ENCODE results near the gene SLC25A26. TPM values are rescaled to one million over a fixed set of nuclear protein-coding genes. Genes with fewer than 3 reads are reported as not detected.

SLC25A26 gene
- total RNA-seq, 1 experiment from 2014 or later, result 23.8 TPM

DNA sequence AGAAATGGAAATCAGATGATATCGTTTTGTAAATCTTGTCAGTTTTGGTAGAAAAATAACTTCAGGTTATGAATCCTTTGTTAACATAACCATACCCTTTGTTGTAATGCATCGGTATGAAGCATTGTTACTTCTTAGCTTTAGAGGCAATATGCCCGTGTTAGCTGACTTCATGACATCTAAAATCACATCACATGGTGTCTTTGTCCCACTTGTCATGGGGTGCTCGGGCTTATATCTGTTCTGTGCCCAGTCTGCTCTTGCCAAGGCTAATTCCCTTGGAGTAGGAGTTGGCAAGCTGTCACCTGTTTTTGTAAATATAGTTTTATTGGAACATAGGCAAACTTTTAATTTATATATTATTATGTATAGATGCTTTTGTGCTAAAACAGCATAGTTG lies 39.6 kb downstream of the SLC25A26 start:
- Histone ChIP-seq H3K4me3 (replicated peaks in 1 of 2; ENCODE audit: low read depth in 1 of 2, low read length in 2 of 2) (no peak overlapping the region), H3K9me3 (ENCODE audit: control insufficient read depth in 1 of 2, insufficient read depth in 1 of 2, low read depth in 1 of 2, low read length in 2 of 2) (no peaks in the 10 kb centered on the region), H3K9me2 (ENCODE audit: insufficient read depth) (no peaks in the 10 kb centered on the region), H3K36me3 (ENCODE audit: control insufficient read depth in 1 of 2, insufficient read depth in 2 of 2, low read length in 2 of 2) (no peaks in the 10 kb centered on the region), H4K20me1 (ENCODE audit: insufficient read depth) (no peaks in the 10 kb centered on the region), H2AFZ (ENCODE audit: low read depth, low read length, poor library complexity, severe bottlenecking) (no peak overlapping the region), H3K4me1 (ENCODE audit: control insufficient read depth in 1 of 2, insufficient read depth in 2 of 2, low read length in 2 of 2) (0 out of 4 replicates have a peak, but pooled peaks cover 0 to 3% of the 10 kb centered on the region in 2 experiments), H3K27ac (ENCODE audit: low read depth, low read length) (no peak overlapping the region), H3K4me2 (ENCODE audit: low read length) (no peak overlapping the region), H3K79me2 (ENCODE audit: insufficient read depth, low read length) (0 out of 2 replicates have a peak, but pooled peaks cover 6% of the 10 kb centered on the region), H3K27me3 (ENCODE audit: insufficient read depth, low read length) (no peaks in the 10 kb centered on the region), H3K9ac (ENCODE audit: low read length) (no peak overlapping the region)
- ChIA-PET CTCF (no interaction called here), POLR2A (no interaction called here), RAD21 (ENCODE audit: low non-redundant PET in 1 of 2, low total read pairs in 2 of 2, uncharacterized antibody in 2 of 2, unreplicated experiment in 2 of 2) (no interaction called here)
- ATAC-seq (no peak), DNase-seq (ENCODE audit: low read depth, low spot score) (no peak)
- intact Hi-C loops (cut with micrococcal nuclease), result no loop called here
- TF ChIP-seq EZH2phosphoT487 (IDR thresholded peaks at IDR 0.05; ENCODE audit: borderline replicate concordance) (no peak), CBX3 (IDR thresholded peaks at IDR 0.05; ENCODE audit: low read depth) (no peak), ZNF274 (IDR thresholded peaks at IDR 0.05; ENCODE audit: low read depth, low read length) (no peak), ZFX (IDR thresholded peaks at IDR 0.05) (no peak), JUND (IDR thresholded peaks at IDR 0.05) (no peak), TCF7L2 (IDR thresholded peaks at IDR 0.05; ENCODE audit: borderline replicate concordance, extremely low read depth, insufficient read depth, insufficient read length) (no peak), ELF1 (IDR thresholded peaks at IDR 0.05; ENCODE audit: borderline replicate concordance, low read depth) (no peak), SP1 (IDR thresholded peaks at IDR 0.05; ENCODE audit: low read depth) (no peak), YY1 (IDR thresholded peaks at IDR 0.05; ENCODE audit: extremely low read depth, insufficient replicate concordance, low read depth, low read length) (no peak)
- TF ChIP-seq, protein P1, sequence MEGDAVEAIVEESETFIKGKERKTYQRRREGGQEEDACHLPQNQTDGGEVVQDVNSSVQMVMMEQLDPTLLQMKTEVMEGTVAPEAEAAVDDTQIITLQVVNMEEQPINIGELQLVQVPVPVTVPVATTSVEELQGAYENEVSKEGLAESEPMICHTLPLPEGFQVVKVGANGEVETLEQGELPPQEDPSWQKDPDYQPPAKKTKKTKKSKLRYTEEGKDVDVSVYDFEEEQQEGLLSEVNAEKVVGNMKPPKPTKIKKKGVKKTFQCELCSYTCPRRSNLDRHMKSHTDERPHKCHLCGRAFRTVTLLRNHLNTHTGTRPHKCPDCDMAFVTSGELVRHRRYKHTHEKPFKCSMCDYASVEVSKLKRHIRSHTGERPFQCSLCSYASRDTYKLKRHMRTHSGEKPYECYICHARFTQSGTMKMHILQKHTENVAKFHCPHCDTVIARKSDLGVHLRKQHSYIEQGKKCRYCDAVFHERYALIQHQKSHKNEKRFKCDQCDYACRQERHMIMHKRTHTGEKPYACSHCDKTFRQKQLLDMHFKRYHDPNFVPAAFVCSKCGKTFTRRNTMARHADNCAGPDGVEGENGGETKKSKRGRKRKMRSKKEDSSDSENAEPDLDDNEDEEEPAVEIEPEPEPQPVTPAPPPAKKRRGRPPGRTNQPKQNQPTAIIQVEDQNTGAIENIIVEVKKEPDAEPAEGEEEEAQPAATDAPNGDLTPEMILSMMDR (IDR thresholded peaks at IDR 0.05 in 2 of 3, conservative IDR thresholded peaks at IDR 0.05 in 1 of 3; ENCODE audit: borderline replicate concordance in 1 of 3, insufficient read depth in 1 of 3, low read depth in 2 of 3, low read length in 2 of 3), result no peak
- TF ChIP-seq, protein P2, sequence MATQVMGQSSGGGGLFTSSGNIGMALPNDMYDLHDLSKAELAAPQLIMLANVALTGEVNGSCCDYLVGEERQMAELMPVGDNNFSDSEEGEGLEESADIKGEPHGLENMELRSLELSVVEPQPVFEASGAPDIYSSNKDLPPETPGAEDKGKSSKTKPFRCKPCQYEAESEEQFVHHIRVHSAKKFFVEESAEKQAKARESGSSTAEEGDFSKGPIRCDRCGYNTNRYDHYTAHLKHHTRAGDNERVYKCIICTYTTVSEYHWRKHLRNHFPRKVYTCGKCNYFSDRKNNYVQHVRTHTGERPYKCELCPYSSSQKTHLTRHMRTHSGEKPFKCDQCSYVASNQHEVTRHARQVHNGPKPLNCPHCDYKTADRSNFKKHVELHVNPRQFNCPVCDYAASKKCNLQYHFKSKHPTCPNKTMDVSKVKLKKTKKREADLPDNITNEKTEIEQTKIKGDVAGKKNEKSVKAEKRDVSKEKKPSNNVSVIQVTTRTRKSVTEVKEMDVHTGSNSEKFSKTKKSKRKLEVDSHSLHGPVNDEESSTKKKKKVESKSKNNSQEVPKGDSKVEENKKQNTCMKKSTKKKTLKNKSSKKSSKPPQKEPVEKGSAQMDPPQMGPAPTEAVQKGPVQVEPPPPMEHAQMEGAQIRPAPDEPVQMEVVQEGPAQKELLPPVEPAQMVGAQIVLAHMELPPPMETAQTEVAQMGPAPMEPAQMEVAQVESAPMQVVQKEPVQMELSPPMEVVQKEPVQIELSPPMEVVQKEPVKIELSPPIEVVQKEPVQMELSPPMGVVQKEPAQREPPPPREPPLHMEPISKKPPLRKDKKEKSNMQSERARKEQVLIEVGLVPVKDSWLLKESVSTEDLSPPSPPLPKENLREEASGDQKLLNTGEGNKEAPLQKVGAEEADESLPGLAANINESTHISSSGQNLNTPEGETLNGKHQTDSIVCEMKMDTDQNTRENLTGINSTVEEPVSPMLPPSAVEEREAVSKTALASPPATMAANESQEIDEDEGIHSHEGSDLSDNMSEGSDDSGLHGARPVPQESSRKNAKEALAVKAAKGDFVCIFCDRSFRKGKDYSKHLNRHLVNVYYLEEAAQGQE (IDR thresholded peaks at IDR 0.05; ENCODE audit: low read depth), result no peak
- BruUV-seq (replicated peaks), result no TSS peak

Measured in HCT116 (cell line).